ENCODE measurements around the gene GIT2.

Gene GIT2

DNA sequence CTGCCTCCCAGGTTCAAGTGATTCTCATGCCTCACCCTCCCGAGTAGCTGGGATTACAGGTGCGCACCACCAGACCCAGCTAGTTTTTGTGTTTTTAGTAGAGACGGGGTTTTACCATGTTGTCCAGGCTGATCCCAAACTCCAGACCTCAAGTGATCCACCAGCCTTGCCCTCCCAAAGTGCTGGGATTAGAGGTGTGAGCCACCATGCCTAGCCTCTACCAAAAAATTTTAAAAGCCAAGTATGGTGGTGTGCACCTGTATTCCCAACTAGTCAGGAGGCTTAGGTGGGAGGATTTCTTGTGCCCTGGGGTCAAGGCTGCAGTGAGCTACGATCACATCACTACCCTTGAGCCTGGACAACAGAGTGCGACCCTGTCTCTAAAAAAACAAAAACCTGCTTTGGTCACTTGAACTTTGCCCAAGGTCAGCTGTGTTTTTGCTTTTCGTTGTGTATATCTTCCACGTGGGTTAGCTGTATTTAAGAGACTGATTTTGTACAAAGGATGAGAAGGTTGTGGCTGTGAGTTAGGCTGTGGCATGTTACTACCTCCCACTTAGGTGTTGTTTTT, 39.5 kb upstream of the GIT2 start:
- Histone ChIP-seq H3K36me3 (peaks cover 96% of the 10 kb centered on the region), H3K9me3 (no peaks in the 10 kb centered on the region), H3K4me1 (ENCODE audit: control insufficient read depth in 1 of 2, insufficient read depth in 1 of 2, low read depth in 1 of 2, low read length in 1 of 2) (peaks cover 7% of the 10 kb centered on the region in 2 experiments)

DNA sequence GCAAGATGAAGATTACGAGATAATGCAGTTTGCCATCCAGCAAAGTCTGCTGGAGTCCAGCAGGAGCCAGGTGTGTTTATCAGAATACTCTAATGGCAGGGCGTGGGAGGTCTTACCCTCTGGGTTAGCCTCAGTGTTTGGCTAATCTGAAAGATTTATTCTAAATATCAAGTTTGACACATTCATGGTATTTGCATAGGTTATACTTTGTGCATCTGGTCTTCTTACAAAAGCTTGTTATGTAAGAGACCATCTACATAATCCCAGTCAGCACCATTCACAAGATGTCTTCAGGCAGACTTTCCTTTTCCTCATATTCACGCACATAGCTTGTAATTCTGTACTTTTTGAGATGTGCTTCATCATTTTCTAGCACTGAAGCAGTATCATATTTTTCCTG, 37.7 kb upstream of the GIT2 start:
- no peak for TF ChIP-seq CTCF (IDR thresholded peaks at IDR 0.05)
- Histone ChIP-seq H3K4me3 (ENCODE audit: low read depth in 1 of 2, low read length in 1 of 2) (no peak overlapping the region), H3K4me1 (ENCODE audit: control insufficient read depth in 1 of 2, insufficient read depth in 1 of 2, low read depth in 1 of 2, low read length in 1 of 2) (no peaks in the 10 kb centered on the region), H3K9me3 (peaks cover 4% of the 10 kb centered on the region), H3K27ac (no peak overlapping the region), H3K36me3 (peaks cover 98% of the 10 kb centered on the region), H3K27me3 (no peaks in the 10 kb centered on the region)

More for the DNA sequence above, 39.5 kb upstream of the GIT2 start:
- H3K4me3 ChIP-seq (ENCODE audit: low read depth in 1 of 2, low read length in 1 of 2) = no peak overlapping the region
- H3K27me3 ChIP-seq = no peaks in the 10 kb centered on the region
- H3K27ac ChIP-seq = no peak overlapping the region
- TF ChIP-seq CTCF (IDR thresholded peaks at IDR 0.05) = no peak

DNA sequence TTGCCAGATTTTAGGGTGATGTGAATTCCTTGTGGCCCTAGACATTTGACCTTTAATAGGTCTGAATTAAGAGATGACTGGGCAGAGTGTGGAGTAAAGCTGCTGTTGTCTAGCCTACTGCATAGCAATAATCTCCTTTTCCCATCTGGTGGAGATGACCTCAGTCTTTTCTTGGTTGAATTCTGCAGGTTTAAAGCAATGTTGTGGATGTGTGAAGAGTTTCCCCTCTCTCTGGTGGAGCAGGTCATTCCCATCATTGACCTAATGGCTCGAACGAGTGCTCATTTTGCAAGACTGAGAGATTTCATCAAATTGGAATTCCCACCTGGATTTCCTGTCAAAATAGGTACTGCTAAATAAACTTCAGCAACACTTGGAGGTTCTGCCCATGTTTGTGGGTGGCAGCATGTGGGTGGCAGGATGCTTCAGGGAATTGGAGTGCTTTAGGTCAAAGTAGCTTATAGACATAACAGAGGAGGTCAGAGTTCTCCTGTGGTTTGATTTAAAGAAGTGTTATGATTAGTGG, 33.2 kb upstream of the GIT2 start:
- Histone ChIP-seq H3K36me3 (peaks cover 98% of the 10 kb centered on the region), H3K9me3 (peaks cover 4% of the 10 kb centered on the region), H3K4me1 (ENCODE audit: control insufficient read depth in 1 of 2, insufficient read depth in 1 of 2, low read depth in 1 of 2, low read length in 1 of 2) (peaks cover 10 to 11% of the 10 kb centered on the region in 2 experiments), H3K4me3 (ENCODE audit: low read depth in 1 of 2, low read length in 1 of 2) (no peak overlapping the region), H3K27ac (no peak overlapping the region), H3K27me3 (no peaks in the 10 kb centered on the region)
- TF ChIP-seq CTCF (IDR thresholded peaks at IDR 0.05) = no peak

GRCh38 chr12:110028323-110028722, 32.2 kb upstream of the GIT2 start:
- Histone ChIP-seq H3K36me3 (peaks cover 98% of the 10 kb centered on the region), H3K4me1 (ENCODE audit: control insufficient read depth in 1 of 2, insufficient read depth in 1 of 2, low read depth in 1 of 2, low read length in 1 of 2) (peaks cover 10 to 11% of the 10 kb centered on the region in 2 experiments), H3K9me3 (peaks cover 4% of the 10 kb centered on the region), H3K4me3 (ENCODE audit: low read depth in 1 of 2, low read length in 1 of 2) (no peak overlapping the region), H3K27me3 (no peaks in the 10 kb centered on the region), H3K27ac (no peak overlapping the region)
- TF ChIP-seq CTCF (IDR thresholded peaks at IDR 0.05) = no peak

DNA sequence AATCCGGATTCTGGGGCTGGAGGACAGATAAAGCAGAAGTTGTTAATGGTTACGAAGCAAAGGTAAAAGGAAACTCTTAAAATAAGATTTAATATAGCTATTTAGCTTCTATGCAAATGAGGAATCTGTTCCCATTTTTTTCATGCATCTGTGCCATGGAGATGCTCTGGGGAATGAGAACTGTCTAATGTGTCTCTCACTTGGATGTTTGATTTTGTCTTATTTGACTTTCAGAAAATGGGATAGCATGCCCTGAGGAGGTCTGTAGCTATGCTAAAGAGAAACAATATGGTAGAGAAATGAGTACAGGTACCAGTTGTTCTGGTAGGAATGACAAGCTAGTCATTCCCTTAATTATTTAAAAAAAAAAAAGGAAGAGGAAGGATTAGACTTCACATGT, 27.9 kb upstream of the GIT2 start:
- no peak overlapping the region for H3K4me3 ChIP-seq (ENCODE audit: low read depth in 1 of 2, low read length in 1 of 2)
- peaks cover 10 to 11% of the 10 kb centered on the region in 2 experiments for H3K4me1 ChIP-seq (ENCODE audit: control insufficient read depth in 1 of 2, insufficient read depth in 1 of 2, low read depth in 1 of 2, low read length in 1 of 2)
- H3K27me3 ChIP-seq = no peaks in the 10 kb centered on the region
- H3K27ac ChIP-seq = peak overlapping the region; percentile 43
- no peak for TF ChIP-seq CTCF (IDR thresholded peaks at IDR 0.05)
- peaks cover 100% of the 10 kb centered on the region for H3K36me3 ChIP-seq
- H3K9me3 ChIP-seq = no peaks in the 10 kb centered on the region

All from neutrophil (primary cell).